Amygdala (tissue), 56 donors: ENCODE measurements around the gene IKZF1.

Source experiments
- DNase-seq, 56 donors: peaks; one replicate each; lab custom pipeline; 2025; lab: John Stamatoyannopoulos, UW

The IKZF1 gene

GRCh38 chr7:50282813-50283605 lies 21.5 kb upstream of the IKZF1 start:
- DNase-seq, result no peak

GRCh38 chr7:50283731-50284130 lies 20.8 kb upstream of the IKZF1 start:
- DNase-seq, result no peak

DNA sequence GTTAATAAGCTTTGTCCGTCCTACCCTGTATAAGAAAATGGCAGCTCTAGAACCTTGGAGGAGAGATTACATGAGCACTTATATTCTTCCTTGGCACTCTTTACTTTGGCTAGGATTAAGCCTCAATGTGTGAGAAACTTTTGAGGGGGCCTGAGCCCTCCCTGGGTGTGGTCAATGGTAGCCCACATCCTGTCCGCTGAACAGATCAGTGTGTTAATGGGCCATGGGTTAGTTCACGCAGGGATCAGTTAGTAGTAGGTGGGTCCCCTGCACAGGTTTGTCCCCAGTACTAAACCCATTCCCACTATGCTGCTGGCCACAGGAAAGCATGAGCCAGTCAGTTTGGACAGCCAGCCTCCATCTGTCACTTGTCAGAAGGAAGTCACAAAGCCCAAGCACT lies 20.2 kb upstream of the IKZF1 start:
- DNase-seq, result no peak

DNA sequence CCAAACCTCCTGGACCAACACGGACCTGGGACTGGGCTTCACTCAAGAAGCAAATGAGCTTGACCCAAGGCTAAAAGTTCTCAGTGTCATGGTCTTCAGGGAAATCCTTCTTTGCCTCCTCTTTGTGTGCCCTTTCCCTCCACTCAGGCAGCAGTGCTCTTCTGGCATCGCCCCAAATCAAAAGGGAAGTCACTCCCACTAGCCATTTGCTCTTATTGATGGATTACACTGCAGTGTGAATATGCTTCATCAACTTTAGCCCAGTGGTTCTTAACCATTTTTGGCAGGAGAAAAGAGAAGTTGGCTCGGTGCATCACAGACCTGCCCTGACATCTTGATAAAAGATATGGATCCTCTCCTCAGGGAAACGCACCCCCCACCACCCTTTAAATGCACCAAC lies 19.2 kb upstream of the IKZF1 start:
- no peak for DNase-seq

- DNase-seq, result no peak
Measured at GRCh38 chr7:50287129-50287528, 17.4 kb upstream of the IKZF1 start.

GRCh38 chr7:50292165-50292757 lies 12.3 kb upstream of the IKZF1 start:
- DNase-seq, result no peak

GRCh38 chr7:50292763-50293162 lies 11.8 kb upstream of the IKZF1 start:
- no peak for DNase-seq

- no peak for DNase-seq
Measured at GRCh38 chr7:50293509-50294179, 10.9 kb upstream of the IKZF1 start.

DNA sequence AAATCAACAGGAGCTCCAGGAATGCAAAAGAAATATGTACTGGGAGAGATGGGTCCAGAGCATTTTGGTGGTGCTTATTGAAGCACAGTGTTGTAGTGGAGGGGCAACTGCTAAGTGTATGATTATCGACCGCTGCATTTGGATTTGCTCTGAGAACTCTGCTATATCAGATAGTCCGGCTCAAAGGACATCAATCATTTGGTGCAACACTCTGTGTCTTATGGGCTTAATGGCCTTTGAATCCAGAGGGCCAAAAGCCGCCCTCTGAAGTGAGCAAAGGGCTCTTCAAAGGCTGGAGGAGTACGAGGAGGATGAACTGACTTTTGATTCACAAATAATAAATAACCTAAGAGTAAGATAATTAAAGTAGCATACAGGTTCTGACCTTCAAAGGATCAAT lies 9.4 kb upstream of the IKZF1 start:
- no peak for DNase-seq

DNA sequence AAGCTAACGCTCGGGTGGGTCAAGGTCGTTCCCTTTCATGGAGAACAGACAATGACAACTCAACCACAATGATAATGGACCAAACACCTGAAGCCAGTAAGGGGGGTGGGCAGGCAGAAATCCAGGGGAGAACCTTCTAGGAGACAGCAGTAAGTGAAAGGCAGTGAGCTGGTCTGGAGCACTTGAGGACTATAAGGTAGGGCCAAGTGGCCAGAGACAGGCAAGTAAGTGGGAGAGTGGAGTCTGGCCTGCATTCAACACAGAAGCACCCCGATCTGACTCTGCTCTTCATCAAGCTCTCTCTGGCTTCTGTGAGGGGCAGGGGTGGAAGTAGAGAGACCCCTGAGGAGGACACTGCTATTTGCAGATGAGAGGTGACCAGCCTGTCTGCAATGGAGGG lies 7.7 kb upstream of the IKZF1 start:
- DNase-seq, result no peak

GRCh38 chr7:50298811-50299562 lies 5.5 kb upstream of the IKZF1 start:
- no peak for DNase-seq

- DNase-seq, result no peak
Measured at GRCh38 chr7:50300336-50300735, 4.2 kb upstream of the IKZF1 start.

GRCh38 chr7:50302486-50303334 lies 1.8 kb upstream of the IKZF1 start:
- DNase-seq, result no peak

DNA sequence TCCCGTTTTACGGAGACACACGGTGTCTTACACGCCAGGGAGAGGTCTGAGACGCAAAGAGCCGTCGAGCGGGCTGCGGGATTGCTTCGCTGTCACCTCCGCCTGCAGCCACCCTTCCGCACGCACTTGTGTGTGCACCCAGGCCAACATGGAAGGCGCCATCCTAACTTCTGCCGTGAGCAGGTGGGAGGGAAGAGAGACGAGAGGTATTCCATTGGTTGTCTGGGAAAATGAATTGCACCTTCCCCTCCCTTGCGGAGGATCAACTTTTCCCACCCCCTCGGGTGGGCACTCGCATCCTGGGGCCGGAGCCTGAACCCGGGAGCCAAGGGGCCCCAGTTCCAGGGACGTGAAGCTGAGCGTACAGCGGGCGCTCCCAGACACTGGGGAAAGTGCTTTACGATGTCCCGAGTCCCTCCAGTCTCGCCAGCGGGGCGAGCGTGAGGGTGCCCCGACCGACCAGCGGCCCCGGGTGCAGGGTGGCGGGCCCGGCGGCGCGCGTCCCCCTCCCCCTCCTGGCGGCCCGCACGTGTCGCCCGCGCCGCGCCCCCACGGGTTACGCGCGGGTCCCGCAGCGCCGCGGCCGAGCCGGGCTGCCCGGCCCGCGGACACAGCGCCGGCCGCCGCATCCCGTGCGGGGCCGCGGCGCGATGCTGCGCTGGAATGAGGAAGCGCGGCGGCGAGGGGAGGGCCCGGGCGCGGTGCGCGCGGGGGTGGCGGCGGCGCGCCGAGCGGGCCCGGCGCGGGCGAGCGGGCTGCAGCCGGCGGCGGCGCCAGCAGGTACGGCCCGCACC lies 984 bp upstream of the IKZF1 start:
- no peak for DNase-seq

- DNase-seq, result no peak
Measured at GRCh38 chr7:50304911-50305582, 531 bp downstream of the IKZF1 start.

- no peak for DNase-seq
Measured at GRCh38 chr7:50305583-50306493, 1.3 kb downstream of the IKZF1 start.

DNA sequence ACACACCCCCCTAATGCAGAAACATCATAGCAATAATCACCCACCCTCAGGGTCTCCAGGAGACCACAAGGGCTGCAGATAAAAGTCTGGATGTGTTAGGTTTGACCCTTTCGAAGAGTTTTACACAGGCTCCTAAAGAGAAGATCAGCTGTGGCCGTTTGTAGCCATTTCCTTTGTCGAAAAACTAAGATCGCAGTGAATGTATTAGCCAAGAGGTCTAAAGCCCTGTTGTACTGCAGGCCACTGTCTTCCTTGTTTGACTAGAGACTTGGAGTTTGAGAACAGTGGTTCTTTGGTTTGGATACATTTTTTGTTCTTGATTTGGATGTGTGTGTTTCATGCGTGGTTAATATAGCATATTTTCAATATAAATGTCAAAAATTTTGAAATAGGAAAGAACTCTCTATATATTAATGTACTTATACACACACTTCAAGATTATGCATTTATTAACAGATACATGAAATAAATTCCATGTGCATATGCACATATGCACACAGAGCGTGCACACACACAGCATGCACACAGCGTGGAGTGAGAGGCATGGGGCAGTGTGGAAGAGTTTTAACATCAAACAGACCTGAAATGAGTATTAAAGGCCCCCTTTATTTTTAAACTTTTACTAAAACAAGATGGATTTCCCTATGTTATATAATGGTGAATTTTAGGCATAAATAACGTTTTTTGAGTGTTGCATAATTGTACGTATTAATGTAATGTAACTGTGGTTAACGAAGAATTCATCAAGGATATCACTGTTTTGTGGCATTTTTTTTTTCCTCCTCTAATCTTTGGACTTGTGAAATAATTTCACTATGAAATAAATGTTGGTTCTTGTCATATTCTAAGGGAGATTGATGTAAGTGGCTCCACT lies 2.2 kb downstream of the IKZF1 start:
- DNase-seq, result no peak
